WTC11 (cell line): ENCODE results near the gene C22orf23. TPM values are rescaled to one million over a fixed set of nuclear protein-coding genes. Genes with fewer than 3 reads are reported as not detected.

ENCODE experiments used
- ATAC-seq: fragments of 200-7000 bp; cut with Tn5 transposase; 2 replicates; pipeline ENCODE4 v1.10.0; 2021; ENCODE audit warnings: mild to moderate bottlenecking, moderate library complexity
- CTCF ChIA-PET: fragments of 300-600 bp; sonication (Branson Sonifier 250); formaldehyde crosslinking; loops from one replicate; lab custom pipeline; 2021; ENCODE audit warnings: antibody characterized with exemption; lab: Charles Lee
- POLR2A ChIA-PET: fragments of 350-600 bp; sonication (Branson Sonifier 250); formaldehyde crosslinking; loops from one replicate; lab custom pipeline; 2021; ENCODE audit warnings: antibody characterized with exemption; lab: Charles Lee
- DNase-seq: peaks from one replicate; pipeline ENCODE4 v3.0.0; 2021; ENCODE audit warnings: low spot score
- H3K27ac Mint-ChIP-seq: 2 replicates; pipeline ENCODE4 v1.8.0; 2021; ENCODE audit warnings: mixed read lengths
- H3K27me3 Mint-ChIP-seq: 2 replicates; pipeline ENCODE4 v1.8.0; 2021; ENCODE audit warnings: low read depth, mild to moderate bottlenecking, moderate library complexity, mixed read lengths
- H3K36me3 Mint-ChIP-seq: 2 replicates; pipeline ENCODE4 v1.8.0; 2021; ENCODE audit warnings: mixed read lengths
- H3K4me1 Mint-ChIP-seq: 2 replicates; pipeline ENCODE4 v1.8.0; 2022; ENCODE audit warnings: mixed read lengths
- H3K4me3 Mint-ChIP-seq: 2 replicates; pipeline ENCODE4 v1.8.0; 2021; ENCODE audit warnings: mild to moderate bottlenecking, moderate library complexity, mixed read lengths
- H3K9me3 Mint-ChIP-seq: 2 replicates; pipeline ENCODE4 v1.8.0; 2021; ENCODE audit warnings: mixed read lengths
- ATF1 ChIP-seq: sonication (generic); formaldehyde crosslinking; IDR thresholded peaks from 2 replicates; pipeline ENCODE4 v1.8.1; 2023; ENCODE audit warnings: mild to moderate bottlenecking, moderate library complexity, missing genetic modification reagents
- ATF3 ChIP-seq: sonication (generic); formaldehyde crosslinking; conservative IDR thresholded peaks from 2 replicates; pipeline ENCODE4 v1.8.1; 2022; ENCODE audit warnings: mild to moderate bottlenecking, missing genetic modification reagents
- CREM ChIP-seq: sonication (generic); formaldehyde crosslinking; IDR thresholded peaks from 2 replicates; pipeline ENCODE4 v1.8.1; 2022; ENCODE audit warnings: mild to moderate bottlenecking, missing genetic modification reagents, moderate library complexity
- E2F5 ChIP-seq: sonication (generic); formaldehyde crosslinking; IDR thresholded peaks from 2 replicates; pipeline ENCODE4 v1.8.1; 2022; ENCODE audit warnings: mild to moderate bottlenecking, moderate library complexity, missing genetic modification reagents
- HMGXB4 ChIP-seq: sonication (generic); formaldehyde crosslinking; IDR thresholded peaks from 2 replicates; pipeline ENCODE4 v1.8.1; 2023; ENCODE audit warnings: mild to moderate bottlenecking, moderate library complexity, missing genetic modification reagents
- KAT7 ChIP-seq: sonication (generic); formaldehyde crosslinking; IDR thresholded peaks from 2 replicates; pipeline ENCODE4 v1.8.1; 2023; ENCODE audit warnings: missing genetic modification reagents, mild to moderate bottlenecking, borderline replicate concordance
- NR2C2 ChIP-seq: sonication (generic); formaldehyde crosslinking; IDR thresholded peaks from 2 replicates; pipeline ENCODE4 v1.8.0; 2022; ENCODE audit warnings: mild to moderate bottlenecking, missing genetic modification reagents
- NR3C1 ChIP-seq: sonication (generic); formaldehyde crosslinking; conservative IDR thresholded peaks from 2 replicates; pipeline ENCODE4 v1.8.1; 2023; ENCODE audit warnings: low read depth, mild to moderate bottlenecking, missing genetic modification reagents
- PRDM15 ChIP-seq: sonication (generic); formaldehyde crosslinking; IDR thresholded peaks from 2 replicates; pipeline ENCODE4 v1.8.0; 2022; ENCODE audit warnings: missing genetic modification reagents
- SMAD4 ChIP-seq: sonication (generic); formaldehyde crosslinking; IDR thresholded peaks from 2 replicates; pipeline ENCODE4 v1.8.0; 2022; ENCODE audit warnings: mild to moderate bottlenecking, missing genetic modification reagents
- SOX15 ChIP-seq: fragments of 250-450 bp; sonication (Bioruptor Pico); IDR thresholded peaks from 2 replicates; pipeline ENCODE4 v1.9.0; 2021; ENCODE audit warnings: mild to moderate bottlenecking
- SP1 ChIP-seq: sonication (generic); formaldehyde crosslinking; conservative IDR thresholded peaks from 2 replicates; pipeline ENCODE4 v1.8.1; 2022; ENCODE audit warnings: missing genetic modification reagents
- TP53 ChIP-seq: sonication (generic); formaldehyde crosslinking; IDR thresholded peaks from 2 replicates; pipeline ENCODE4 v1.8.1; 2023; ENCODE audit warnings: mild to moderate bottlenecking, missing genetic modification reagents
- USF1 ChIP-seq: sonication (generic); formaldehyde crosslinking; IDR thresholded peaks from 2 replicates; pipeline ENCODE4 v1.8.0; 2022; ENCODE audit warnings: mild to moderate bottlenecking, missing genetic modification reagents
- ZNF263 ChIP-seq: sonication (generic); formaldehyde crosslinking; IDR thresholded peaks from 2 replicates; pipeline ENCODE4 v1.8.1; 2022; ENCODE audit warnings: low read depth, mild to moderate bottlenecking, moderate library complexity, missing genetic modification reagents
- ZNF317 ChIP-seq: sonication (generic); formaldehyde crosslinking; IDR thresholded peaks from 2 replicates; pipeline ENCODE4 v1.8.1; 2023; ENCODE audit warnings: low read depth, mild to moderate bottlenecking, moderate library complexity, missing genetic modification reagents, borderline replicate concordance
- ZNF396 ChIP-seq: fragments of 250-450 bp; sonication (Bioruptor Pico); IDR thresholded peaks from 2 replicates; pipeline ENCODE4 v1.8.0; 2021; ENCODE audit warnings: mild to moderate bottlenecking, moderate library complexity, borderline replicate concordance
- total RNA-seq: library from RNA; stranded (reverse); gene quantifications from 3 replicates; pipeline ENCODE4 v1.2.3, GENCODE V29; 2021

C22orf23 gene
- total RNA-seq, 1 experiment from 2014 or later, result 0.72 TPM

GRCh38 chr22:37922191-37922590 is 31.2 kb downstream of the C22orf23 start:
- Mint-ChIP-seq H3K27me3 (no peaks in the 10 kb centered on the region), H3K4me1 (no peaks in the 10 kb centered on the region), H3K36me3 (peaks cover 11% of the 10 kb centered on the region), H3K9me3 (no peaks in the 10 kb centered on the region), H3K27ac (no peak overlapping the region), H3K4me3 (no peak overlapping the region)
- TF ChIP-seq PRDM15 (CRISPR knock-in tag), result no peak
- no peak for TF ChIP-seq ZNF263 (CRISPR knock-in tag)
- TF ChIP-seq ZNF396, result no peak
- no peak for TF ChIP-seq NR2C2 (CRISPR knock-in tag)
- TF ChIP-seq SOX15, result no peak
- TF ChIP-seq ATF1 (CRISPR knock-in tag), result no peak
- TF ChIP-seq NR3C1 (CRISPR knock-in tag), result no peak
- no peak for TF ChIP-seq USF1 (CRISPR knock-in tag)
- TF ChIP-seq SP1 (CRISPR knock-in tag), result no peak
- TF ChIP-seq SMAD4 (CRISPR knock-in tag), result no peak
- TF ChIP-seq KAT7, result no peak
- no peak for TF ChIP-seq TP53
- TF ChIP-seq ZNF317 (CRISPR knock-in tag), result no peak
- ChIA-PET POLR2A (no interaction called here), CTCF (no interaction called here)
- no peak for DNase-seq
- ATAC-seq, result peak; percentile 14; the same call in 1 of the 2 replicates

- DNase-seq, result no peak
- Mint-ChIP-seq H3K36me3 (peaks cover 11% of the 10 kb centered on the region), H3K27me3 (no peaks in the 10 kb centered on the region), H3K9me3 (no peaks in the 10 kb centered on the region), H3K4me1 (no peaks in the 10 kb centered on the region), H3K27ac (peak overlapping the region; percentile 41; the same call in 1 of the 2 replicates), H3K4me3 (no peak overlapping the region)
- POLR2A ChIA-PET, result no interaction called here
- TF ChIP-seq HMGXB4 (CRISPR knock-in tag) (no peak), E2F5 (CRISPR knock-in tag) (no peak), ATF3 (CRISPR knock-in tag) (no peak), CREM (CRISPR knock-in tag) (no peak)
- ATAC-seq, result no peak
- CTCF ChIA-PET, result interaction anchor here (0.7 kb wide), 1 partner anchor 116 kb away, joined by 5 read pairs; no protein-coding TSS in a partner anchor
Observed at GRCh38 chr22:37920126-37920525, 33.3 kb downstream of the C22orf23 start.
